Islet precursor cell (in vitro differentiated cells): ENCODE data around the gene FMNL3.

Source experiments
- DNase-seq: peaks from one replicate; pipeline ENCODE4 v3.0.0-alpha.2; 2018

FMNL3 gene

GRCh38 chr12:49674318-49674981 is 32.8 kb downstream of the FMNL3 start:
- no peak for DNase-seq

- peak; percentile 94 for DNase-seq
Measured at GRCh38 chr12:49673446-49674317, 33.5 kb downstream of the FMNL3 start.

GRCh38 chr12:49672301-49673217 is 34.6 kb downstream of the FMNL3 start:
- no peak for DNase-seq

GRCh38 chr12:49671031-49671765 is 36.0 kb downstream of the FMNL3 start:
- DNase-seq: no peak

GRCh38 chr12:49669796-49670195 is 37.4 kb downstream of the FMNL3 start:
- no peak for DNase-seq

- no peak for DNase-seq
Measured at GRCh38 chr12:49667325-49668090, 39.7 kb downstream of the FMNL3 start.

GRCh38 chr12:49666176-49666575 is 41.0 kb downstream of the FMNL3 start:
- DNase-seq: no peak

GRCh38 chr12:49665384-49665783 is 41.8 kb downstream of the FMNL3 start:
- DNase-seq: no peak

- peak; percentile 96 for DNase-seq
Measured at GRCh38 chr12:49664591-49665239, 42.5 kb downstream of the FMNL3 start.

- DNase-seq: no peak
Measured at GRCh38 chr12:49664167-49664566, 43.0 kb downstream of the FMNL3 start.

- peak; percentile 95 for DNase-seq
Measured at GRCh38 chr12:49662998-49663843, 44.0 kb downstream of the FMNL3 start.

- no peak for DNase-seq
Measured at GRCh38 chr12:49661746-49662145, 45.5 kb downstream of the FMNL3 start.

GRCh38 chr12:49661191-49661590 is 46.0 kb downstream of the FMNL3 start:
- no peak for DNase-seq

GRCh38 chr12:49659753-49660152 is 47.5 kb downstream of the FMNL3 start:
- DNase-seq: no peak

- DNase-seq: no peak
Measured at GRCh38 chr12:49658276-49658675, 48.9 kb downstream of the FMNL3 start.

- DNase-seq: no peak
Measured at GRCh38 chr12:49655595-49656236, 51.5 kb downstream of the FMNL3 start.

GRCh38 chr12:49654715-49655114 is 52.5 kb downstream of the FMNL3 start:
- DNase-seq: no peak

GRCh38 chr12:49652921-49653520 is 54.2 kb downstream of the FMNL3 start:
- no peak for DNase-seq

- DNase-seq: no peak
Measured at GRCh38 chr12:49651855-49652254, 55.4 kb downstream of the FMNL3 start.
